ENCODE results near the gene GAS6. TPM values are rescaled to one million over a fixed set of nuclear protein-coding genes. Genes with fewer than 3 reads are reported as not detected.

GAS6 gene
- total and polyA plus RNA-seq, 3 donors from 2014 or later: 193 to 575 (median 416) TPM

DNA sequence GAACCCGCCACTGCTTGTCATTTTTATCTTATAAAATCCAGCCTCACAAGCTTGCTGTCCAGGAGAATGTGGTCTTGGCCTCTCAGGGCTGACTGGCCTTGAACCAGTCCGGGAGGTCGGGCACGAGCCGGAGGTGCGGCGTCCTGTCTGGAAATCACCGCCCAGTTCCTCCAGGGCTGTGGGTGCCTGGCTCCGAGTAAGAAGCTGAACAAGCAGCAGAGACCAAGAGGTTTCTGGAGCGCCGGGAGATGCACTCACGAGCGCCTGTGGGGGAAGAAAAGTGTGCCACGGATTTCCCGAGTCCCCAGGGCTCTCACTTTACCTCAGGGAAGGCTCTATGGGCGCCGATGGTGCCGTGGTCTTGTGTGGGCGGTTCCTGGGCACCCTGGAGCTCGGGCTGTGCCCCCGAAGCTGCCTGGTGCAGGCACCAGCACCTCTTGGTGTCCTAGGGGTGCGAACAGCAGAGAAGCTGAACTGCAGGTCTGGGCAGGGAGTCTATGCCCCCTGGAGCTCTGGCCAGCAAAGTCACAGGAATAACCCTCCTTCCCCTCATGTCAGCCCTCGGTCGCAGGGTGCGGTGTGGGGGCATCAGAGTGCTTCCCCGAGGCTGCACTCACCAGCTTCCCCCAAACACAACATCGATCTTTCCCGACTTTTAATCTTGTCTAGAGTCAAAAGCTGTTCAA lies 50.0 kb downstream of the GAS6 start:
- DNase-seq: peak; percentile 86
- Histone ChIP-seq H3K27ac (peak overlapping the region; percentile 65 to 72), H3K4me3 (no peak overlapping the region), H3K9me3 (no peaks in the 10 kb centered on the region), H3K27me3 (no peaks in the 10 kb centered on the region), H3K36me3 (ENCODE audit: low read depth, missing control alignments) (no peaks in the 10 kb centered on the region), H3K4me1 (peaks cover 40% of the 10 kb centered on the region)
- intact Hi-C loops (cut with DNase I; ENCODE audit: low total_unique reads): no loop called here
- no peak for TF ChIP-seq POLR2A (IDR thresholded peaks at IDR 0.05)
- TF ChIP-seq, protein P1, sequence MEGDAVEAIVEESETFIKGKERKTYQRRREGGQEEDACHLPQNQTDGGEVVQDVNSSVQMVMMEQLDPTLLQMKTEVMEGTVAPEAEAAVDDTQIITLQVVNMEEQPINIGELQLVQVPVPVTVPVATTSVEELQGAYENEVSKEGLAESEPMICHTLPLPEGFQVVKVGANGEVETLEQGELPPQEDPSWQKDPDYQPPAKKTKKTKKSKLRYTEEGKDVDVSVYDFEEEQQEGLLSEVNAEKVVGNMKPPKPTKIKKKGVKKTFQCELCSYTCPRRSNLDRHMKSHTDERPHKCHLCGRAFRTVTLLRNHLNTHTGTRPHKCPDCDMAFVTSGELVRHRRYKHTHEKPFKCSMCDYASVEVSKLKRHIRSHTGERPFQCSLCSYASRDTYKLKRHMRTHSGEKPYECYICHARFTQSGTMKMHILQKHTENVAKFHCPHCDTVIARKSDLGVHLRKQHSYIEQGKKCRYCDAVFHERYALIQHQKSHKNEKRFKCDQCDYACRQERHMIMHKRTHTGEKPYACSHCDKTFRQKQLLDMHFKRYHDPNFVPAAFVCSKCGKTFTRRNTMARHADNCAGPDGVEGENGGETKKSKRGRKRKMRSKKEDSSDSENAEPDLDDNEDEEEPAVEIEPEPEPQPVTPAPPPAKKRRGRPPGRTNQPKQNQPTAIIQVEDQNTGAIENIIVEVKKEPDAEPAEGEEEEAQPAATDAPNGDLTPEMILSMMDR (IDR thresholded peaks at IDR 0.05): no peak
- 34 to 43% methylated on average over 13 to 28 of the region's 28 CpGs for WGBS, 2 donors

DNA sequence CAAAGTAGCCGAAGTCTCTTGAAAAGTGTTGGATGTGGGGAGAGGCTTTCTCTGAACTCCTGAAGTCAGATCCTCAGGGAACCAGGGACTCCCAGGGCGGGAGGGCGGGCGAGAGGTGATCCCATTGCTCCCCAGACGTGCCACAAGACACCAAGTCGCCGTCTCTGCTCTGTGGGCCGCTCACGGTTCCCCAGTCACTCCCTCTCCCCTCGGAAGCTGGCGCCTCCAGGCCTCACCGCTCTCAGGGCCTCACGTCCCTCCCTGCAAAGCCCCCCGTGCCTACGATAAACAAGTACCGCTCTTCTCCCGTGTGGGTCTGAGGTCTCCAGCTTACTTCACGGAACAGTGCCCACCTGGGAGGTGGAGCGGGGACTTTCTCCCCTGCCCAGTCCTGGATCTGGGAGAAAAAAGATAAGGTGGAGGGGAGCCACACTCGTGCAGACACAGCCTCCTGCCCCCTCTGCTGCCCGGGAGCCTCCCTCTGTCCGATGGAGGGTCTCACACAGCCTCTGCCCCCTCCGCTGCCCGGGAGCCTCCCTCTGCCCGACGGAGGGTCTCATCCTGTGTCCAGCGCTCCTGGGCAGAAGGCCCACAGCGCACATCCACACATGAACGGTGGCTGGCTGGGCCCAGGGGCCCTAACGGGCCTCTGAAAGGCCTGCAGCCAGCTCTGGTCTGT lies 50.7 kb downstream of the GAS6 start:
- TF ChIP-seq POLR2A (IDR thresholded peaks at IDR 0.05): no peak
- TF ChIP-seq, protein P1 (IDR thresholded peaks at IDR 0.05): no peak
- peaks cover 40% of the 10 kb centered on the region for H3K4me1 ChIP-seq
- no peaks in the 10 kb centered on the region for H3K27me3 ChIP-seq
- DNase-seq: no peak
- WGBS, 2 donors: 62 to 70% methylated on average over 26 to 30 of the region's 30 CpGs
- H3K27ac ChIP-seq: peak overlapping the region; percentile 65 to 72
- intact Hi-C loops (cut with DNase I; ENCODE audit: low total_unique reads): no loop called here
- no peaks in the 10 kb centered on the region for H3K36me3 ChIP-seq (ENCODE audit: low read depth, missing control alignments)
- H3K4me3 ChIP-seq: no peak overlapping the region
- H3K9me3 ChIP-seq: no peaks in the 10 kb centered on the region

DNA sequence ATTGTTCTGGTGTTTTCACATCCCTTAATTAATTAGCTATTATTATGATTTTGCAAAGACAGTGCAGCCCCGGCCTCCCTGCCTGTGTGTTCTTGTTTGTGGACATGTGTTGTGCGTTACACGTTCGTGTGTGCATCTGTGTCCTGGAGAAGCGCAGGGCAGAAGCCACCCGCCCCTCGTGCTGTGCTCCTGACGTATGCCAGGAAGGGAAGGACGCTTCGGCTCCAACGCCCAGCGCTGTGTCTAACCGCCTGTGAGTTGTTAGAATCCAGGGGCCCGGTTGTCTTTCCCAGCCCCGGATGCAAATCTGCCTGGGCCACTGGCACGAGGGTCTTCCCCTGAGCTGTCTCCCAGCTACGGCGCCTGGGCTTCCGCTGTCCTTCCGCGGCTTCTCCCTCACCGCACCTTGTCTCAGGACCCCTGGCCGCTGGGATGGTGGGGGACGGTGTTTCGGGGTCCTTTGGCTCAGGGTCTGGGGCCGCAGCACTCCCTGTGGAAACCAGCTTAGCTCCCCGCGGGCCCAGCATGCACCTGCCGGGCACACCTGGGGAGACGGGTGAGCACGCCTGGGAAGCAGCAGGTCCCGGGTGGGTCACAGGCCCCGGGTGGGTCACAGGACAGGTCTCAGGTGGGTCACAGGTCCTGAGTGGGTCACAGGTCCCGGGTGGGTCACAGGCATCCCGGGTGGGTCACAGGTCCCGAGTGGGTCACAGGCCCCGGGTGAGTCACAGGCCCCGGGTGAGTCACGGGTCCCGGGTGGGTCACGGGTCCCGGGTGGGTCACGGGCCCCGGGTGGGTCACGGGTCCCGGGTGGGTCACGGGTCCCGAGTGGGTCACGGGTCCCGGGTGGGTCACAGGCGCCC lies 51.5 kb downstream of the GAS6 start:
- H3K27ac ChIP-seq: peak overlapping the region in 1 of 2 donors; percentile 24
- no peak for DNase-seq
- H3K27me3 ChIP-seq: no peaks in the 10 kb centered on the region
- no peaks in the 10 kb centered on the region for H3K36me3 ChIP-seq (ENCODE audit: low read depth, missing control alignments)
- TF ChIP-seq, protein P1 (IDR thresholded peaks at IDR 0.05): no peak
- no peak for TF ChIP-seq POLR2A (IDR thresholded peaks at IDR 0.05)
- 84 to 85% methylated on average over 39 to 51 of the region's 51 CpGs for WGBS, 2 donors
- peaks cover 40% of the 10 kb centered on the region for H3K4me1 ChIP-seq
- no peaks in the 10 kb centered on the region for H3K9me3 ChIP-seq
- intact Hi-C loops (cut with DNase I; ENCODE audit: low total_unique reads): no loop called here
- no peak overlapping the region for H3K4me3 ChIP-seq

DNA sequence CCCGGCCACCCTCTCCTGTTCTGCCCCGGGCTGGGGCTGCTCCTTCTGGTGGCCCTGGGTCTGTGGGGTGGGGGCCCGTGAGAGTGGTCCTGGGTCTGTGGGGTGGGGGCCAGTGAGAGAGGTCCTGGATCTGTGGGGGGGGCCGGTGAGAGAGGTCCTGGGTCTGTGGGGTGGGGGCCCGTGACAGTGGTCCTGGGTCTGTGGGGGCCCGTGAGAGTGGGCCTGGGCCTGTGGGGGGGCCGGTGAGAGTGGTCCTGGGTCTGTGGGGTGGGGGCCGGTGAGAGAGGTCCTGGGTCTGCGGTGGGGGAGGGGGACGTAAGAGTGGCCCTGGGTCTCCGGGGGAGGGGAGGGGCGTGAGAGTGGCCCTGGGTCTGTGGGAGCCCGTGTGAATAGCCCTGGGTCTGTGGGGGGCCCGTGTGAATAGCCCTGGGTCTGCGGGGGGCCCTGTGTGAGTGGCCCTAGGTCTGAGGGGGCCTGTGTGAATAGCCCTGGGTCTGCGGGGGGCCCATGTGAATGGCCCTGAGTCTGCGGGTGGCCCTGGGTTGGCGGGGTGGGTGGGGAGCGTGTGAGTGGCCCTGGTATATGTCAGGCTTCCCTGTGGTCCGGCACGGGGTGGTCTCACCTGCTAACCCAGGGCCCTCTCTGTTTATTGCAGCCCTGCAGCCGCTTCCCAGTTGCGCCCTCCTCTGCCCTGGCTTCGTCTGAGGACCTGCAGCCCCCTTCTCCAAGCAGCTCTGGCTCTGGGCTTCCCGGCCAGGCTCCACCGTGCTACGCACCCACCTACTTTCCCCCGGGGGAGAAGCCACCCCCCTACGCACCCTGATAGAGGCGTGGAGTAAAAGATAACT lies 52.6 kb downstream of the GAS6 start:
- no peak for DNase-seq
- peaks cover 34% of the 10 kb centered on the region for H3K4me1 ChIP-seq
- no peak for TF ChIP-seq POLR2A (IDR thresholded peaks at IDR 0.05)
- TF ChIP-seq, protein P1 (IDR thresholded peaks at IDR 0.05): no peak
- H3K36me3 ChIP-seq (ENCODE audit: low read depth, missing control alignments): no peaks in the 10 kb centered on the region
- intact Hi-C loops (cut with DNase I; ENCODE audit: low total_unique reads): no loop called here
- no peak overlapping the region for H3K4me3 ChIP-seq
- no peak overlapping the region for H3K27ac ChIP-seq
- no peaks in the 10 kb centered on the region for H3K27me3 ChIP-seq
- 80 to 86% methylated on average over 20 to 28 of the region's 30 CpGs for WGBS, 2 donors
- H3K9me3 ChIP-seq: no peaks in the 10 kb centered on the region
